Right atrium auricular region (tissue), 2 donors: ENCODE measurements around the gene KANSL1L. TPM values are rescaled to one million over a fixed set of nuclear protein-coding genes. Genes with fewer than 3 reads are reported as not detected.

ENCODE experiments used
- DNase-seq: peaks from one replicate; pipeline ENCODE4 v3.0.0-alpha.2; 2019; ENCODE audit warnings: low spot score
- H3K27ac ChIP-seq, 2 donors: fragments of 200-600 bp; sonication (generic); 1 replicate in 1 of 2; 2 replicates in 1 of 2; pipeline ENCODE4 v1.5.1; 2016 to 2019
- H3K27me3 ChIP-seq, 2 donors: fragments of 200-600 bp; sonication (generic); one replicate each; pipeline versions ENCODE4 v1.5.1 to v1.6.0; 2017 to 2019
- H3K36me3 ChIP-seq: fragments of 200-600 bp; sonication (generic); one replicate; pipeline ENCODE4 v1.5.1; 2016
- H3K4me1 ChIP-seq, 2 donors: fragments of 200-600 bp; sonication (generic); one replicate each; pipeline versions ENCODE4 v1.5.1 to v1.6.0; 2017 to 2019
- H3K4me3 ChIP-seq, 2 donors: fragments of 200-600 bp; sonication (generic); 1 replicate in 1 of 2; 2 replicates in 1 of 2; pipeline ENCODE4 v1.5.1; 2017 to 2019; ENCODE audit warnings: mild to moderate bottlenecking in 1 of 2, moderate library complexity in 1 of 2
- H3K9me3 ChIP-seq, 2 donors: fragments of 200-600 bp; sonication (generic); one replicate each; pipeline ENCODE4 v1.5.1; 2019
- total RNA-seq, 2 donors: library from RNA; depleted of rRNA; stranded (reverse); fragments of >200 nt; gene quantifications; one replicate each; pipeline ENCODE4 v1.1.0, GENCODE V29; 2016
- TF ChIP-seq, protein P1 (sequence below), 2 donors: fragments of 200-600 bp; sonication (generic); IDR thresholded peaks; one replicate each; pipeline ENCODE4 v1.5.1; 2019; ENCODE audit warnings: antibody characterized with exemption in 2 of 2

Gene KANSL1L
- total RNA-seq, 2 donors from 2014 or later = 16.5 to 19.4 TPM

- H3K36me3 ChIP-seq = peaks cover 9% of the 10 kb centered on the region
- H3K4me3 ChIP-seq = no peak overlapping the region
- H3K9me3 ChIP-seq = no peaks in the 10 kb centered on the region
- no peak for DNase-seq
- H3K27me3 ChIP-seq = no peaks in the 10 kb centered on the region
- TF ChIP-seq, protein P1, sequence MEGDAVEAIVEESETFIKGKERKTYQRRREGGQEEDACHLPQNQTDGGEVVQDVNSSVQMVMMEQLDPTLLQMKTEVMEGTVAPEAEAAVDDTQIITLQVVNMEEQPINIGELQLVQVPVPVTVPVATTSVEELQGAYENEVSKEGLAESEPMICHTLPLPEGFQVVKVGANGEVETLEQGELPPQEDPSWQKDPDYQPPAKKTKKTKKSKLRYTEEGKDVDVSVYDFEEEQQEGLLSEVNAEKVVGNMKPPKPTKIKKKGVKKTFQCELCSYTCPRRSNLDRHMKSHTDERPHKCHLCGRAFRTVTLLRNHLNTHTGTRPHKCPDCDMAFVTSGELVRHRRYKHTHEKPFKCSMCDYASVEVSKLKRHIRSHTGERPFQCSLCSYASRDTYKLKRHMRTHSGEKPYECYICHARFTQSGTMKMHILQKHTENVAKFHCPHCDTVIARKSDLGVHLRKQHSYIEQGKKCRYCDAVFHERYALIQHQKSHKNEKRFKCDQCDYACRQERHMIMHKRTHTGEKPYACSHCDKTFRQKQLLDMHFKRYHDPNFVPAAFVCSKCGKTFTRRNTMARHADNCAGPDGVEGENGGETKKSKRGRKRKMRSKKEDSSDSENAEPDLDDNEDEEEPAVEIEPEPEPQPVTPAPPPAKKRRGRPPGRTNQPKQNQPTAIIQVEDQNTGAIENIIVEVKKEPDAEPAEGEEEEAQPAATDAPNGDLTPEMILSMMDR (IDR thresholded peaks at IDR 0.05) = no peak
- peaks cover 0 to 12% of the 10 kb centered on the region in 2 donors for H3K4me1 ChIP-seq
- H3K27ac ChIP-seq = no peak overlapping the region
Observed at GRCh38 chr2:210159059-210159458, 12.2 kb downstream of the KANSL1L start.

DNA sequence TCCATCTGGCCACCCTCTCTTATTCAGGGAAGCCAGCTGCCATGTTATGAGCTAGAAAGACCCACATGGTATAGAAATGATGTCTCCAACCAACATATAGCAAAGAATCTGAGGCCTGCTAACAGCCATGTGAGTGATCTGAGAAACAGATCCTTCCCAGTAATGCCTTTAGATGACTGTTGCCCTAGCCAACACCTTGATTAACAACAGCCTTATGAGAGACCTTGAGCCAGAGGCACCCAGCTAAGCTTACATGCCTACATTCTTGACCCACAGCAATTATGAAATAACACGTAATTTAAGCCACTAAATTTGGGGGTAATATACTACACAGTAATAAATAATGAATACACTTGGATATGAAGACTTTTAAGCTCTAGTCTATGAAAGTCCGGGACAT, 13.0 kb downstream of the KANSL1L start:
- Histone ChIP-seq H3K27me3 (no peaks in the 10 kb centered on the region), H3K4me3 (no peak overlapping the region), H3K4me1 (peaks cover 0 to 12% of the 10 kb centered on the region in 2 donors), H3K36me3 (peaks cover 17% of the 10 kb centered on the region), H3K27ac (no peak overlapping the region), H3K9me3 (no peaks in the 10 kb centered on the region)
- TF ChIP-seq, protein P1 (IDR thresholded peaks at IDR 0.05) = no peak
- DNase-seq = no peak

DNA sequence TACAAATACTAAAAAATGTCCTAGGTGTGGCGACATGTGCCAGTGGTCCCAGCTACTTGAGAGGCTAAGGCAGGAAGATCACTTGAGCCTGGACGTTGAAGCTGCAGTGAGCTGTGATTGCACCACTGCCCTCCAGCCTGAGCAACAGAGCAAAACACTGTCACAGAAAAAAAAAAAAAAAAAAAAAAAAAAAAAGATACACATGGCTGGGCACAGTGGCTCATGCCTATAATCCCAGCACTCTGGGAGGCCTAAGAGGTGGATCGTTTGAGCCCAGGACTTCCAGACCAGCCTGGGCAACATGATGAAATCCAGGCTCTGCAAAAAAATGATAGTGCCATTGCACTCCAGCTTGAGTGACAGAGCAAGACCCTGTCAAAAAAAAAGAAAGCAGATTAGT, 13.7 kb downstream of the KANSL1L start:
- H3K9me3 ChIP-seq = no peaks in the 10 kb centered on the region
- H3K4me3 ChIP-seq = no peak overlapping the region
- H3K27me3 ChIP-seq = no peaks in the 10 kb centered on the region
- no peak for DNase-seq
- H3K36me3 ChIP-seq = peaks cover 18% of the 10 kb centered on the region
- no peak overlapping the region for H3K27ac ChIP-seq
- TF ChIP-seq, protein P1 (IDR thresholded peaks at IDR 0.05) = no peak
- peaks cover 0 to 5% of the 10 kb centered on the region in 2 donors for H3K4me1 ChIP-seq

- Histone ChIP-seq H3K27ac (no peak overlapping the region), H3K36me3 (peaks cover 23% of the 10 kb centered on the region), H3K4me3 (no peak overlapping the region), H3K27me3 (no peaks in the 10 kb centered on the region), H3K9me3 (no peaks in the 10 kb centered on the region), H3K4me1 (no peaks in the 10 kb centered on the region)
- TF ChIP-seq, protein P1 (IDR thresholded peaks at IDR 0.05) = no peak
- no peak for DNase-seq
Observed at GRCh38 chr2:210147614-210148013, 23.6 kb downstream of the KANSL1L start.

DNA sequence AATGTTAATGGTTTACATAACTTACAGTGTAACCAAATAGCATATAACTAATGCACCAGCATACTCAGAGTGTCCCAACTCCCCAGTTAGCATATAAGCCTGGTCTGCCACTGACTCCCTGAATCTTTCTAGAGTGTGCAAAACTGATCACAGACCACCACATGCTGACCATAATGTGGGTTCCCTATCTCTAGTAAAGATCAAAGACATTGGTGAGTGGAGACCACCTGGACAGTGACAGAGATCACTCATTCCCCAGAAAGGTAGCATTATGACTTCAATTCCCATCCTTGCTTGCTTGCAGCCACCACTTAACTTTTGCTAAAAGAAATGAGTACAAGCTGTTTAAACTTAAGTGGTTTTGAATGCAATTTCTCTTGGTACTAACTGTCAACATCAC, 39.0 kb downstream of the KANSL1L start:
- peaks cover 12% of the 10 kb centered on the region for H3K36me3 ChIP-seq
- H3K9me3 ChIP-seq = peaks cover 0 to 2% of the 10 kb centered on the region in 2 donors
- no peaks in the 10 kb centered on the region for H3K27me3 ChIP-seq
- H3K27ac ChIP-seq = no peak overlapping the region
- DNase-seq = no peak
- TF ChIP-seq, protein P1 (IDR thresholded peaks at IDR 0.05) = no peak
- H3K4me3 ChIP-seq = no peak overlapping the region
- no peaks in the 10 kb centered on the region for H3K4me1 ChIP-seq

DNA sequence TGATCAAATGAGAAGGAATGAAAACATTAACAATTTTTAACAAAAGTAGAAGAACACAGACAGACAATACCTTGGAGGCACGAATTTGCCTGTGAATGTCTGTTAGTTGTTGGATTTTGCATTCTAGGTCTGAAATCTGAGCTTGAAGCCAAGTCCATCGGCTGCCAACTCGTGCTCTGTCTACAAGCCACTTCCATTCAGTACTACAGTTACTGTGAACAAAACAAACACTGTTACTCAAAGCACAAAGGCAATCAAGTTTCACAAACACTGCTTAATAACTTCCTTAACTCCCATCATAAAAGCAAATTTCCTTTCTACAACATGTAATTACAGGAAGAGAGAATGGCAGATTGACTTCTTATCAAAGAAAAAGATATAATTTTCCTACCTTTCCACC, 42.2 kb downstream of the KANSL1L start:
- TF ChIP-seq, protein P1 (IDR thresholded peaks at IDR 0.05) = no peak
- Histone ChIP-seq H3K4me1 (no peaks in the 10 kb centered on the region), H3K4me3 (no peak overlapping the region), H3K36me3 (peaks cover 31% of the 10 kb centered on the region), H3K9me3 (peaks cover 0 to 25% of the 10 kb centered on the region in 2 donors), H3K27ac (no peak overlapping the region), H3K27me3 (no peaks in the 10 kb centered on the region)
- DNase-seq = no peak
